Ishikawa (cell line): Measurements from ENCODE around the gene REEP2.

ENCODE experiments used
- CREB1 ChIP-seq: IDR thresholded peaks from 2 replicates; pipeline ENCODE4 v1.6.1; 2012; ENCODE audit warnings: low read depth
- EGR1 ChIP-seq: IDR thresholded peaks from 2 replicates; pipeline ENCODE4 v1.6.1; 2012
- EP300 ChIP-seq: IDR thresholded peaks from 2 replicates; pipeline ENCODE4 v1.6.1; 2012; ENCODE audit warnings: borderline replicate concordance
- FOXM1 ChIP-seq: IDR thresholded peaks from 2 replicates; pipeline ENCODE4 v1.6.1; 2012; ENCODE audit warnings: low read depth, borderline replicate concordance
- RAD21 ChIP-seq: IDR thresholded peaks from 2 replicates; pipeline ENCODE4 v1.6.1; 2012; ENCODE audit warnings: low read depth
- TAF1 ChIP-seq: IDR thresholded peaks from 2 replicates; pipeline ENCODE4 v1.6.1; 2012; ENCODE audit warnings: low read depth, mild to moderate bottlenecking
- YY1 ChIP-seq: IDR thresholded peaks from 2 replicates; pipeline ENCODE4 v1.6.1; 2012; ENCODE audit warnings: low read depth

DNA sequence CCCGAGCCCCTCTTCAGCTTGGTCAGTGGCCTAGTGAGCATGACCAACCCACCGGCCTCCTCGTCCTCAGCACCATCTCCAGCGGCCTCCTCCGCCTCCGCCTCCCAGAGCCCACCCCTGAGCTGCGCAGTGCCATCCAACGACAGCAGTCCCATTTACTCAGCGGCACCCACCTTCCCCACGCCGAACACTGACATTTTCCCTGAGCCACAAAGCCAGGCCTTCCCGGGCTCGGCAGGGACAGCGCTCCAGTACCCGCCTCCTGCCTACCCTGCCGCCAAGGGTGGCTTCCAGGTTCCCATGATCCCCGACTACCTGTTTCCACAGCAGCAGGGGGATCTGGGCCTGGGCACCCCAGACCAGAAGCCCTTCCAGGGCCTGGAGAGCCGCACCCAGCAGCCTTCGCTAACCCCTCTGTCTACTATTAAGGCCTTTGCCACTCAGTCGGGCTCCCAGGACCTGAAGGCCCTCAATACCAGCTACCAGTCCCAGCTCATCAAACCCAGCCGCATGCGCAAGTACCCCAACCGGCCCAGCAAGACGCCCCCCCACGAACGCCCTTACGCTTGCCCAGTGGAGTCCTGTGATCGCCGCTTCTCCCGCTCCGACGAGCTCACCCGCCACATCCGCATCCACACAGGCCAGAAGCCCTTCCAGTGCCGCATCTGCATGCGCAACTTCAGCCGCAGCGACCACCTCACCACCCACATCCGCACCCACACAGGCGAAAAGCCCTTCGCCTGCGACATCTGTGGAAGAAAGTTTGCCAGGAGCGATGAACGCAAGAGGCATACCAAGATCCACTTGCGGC lies 28.2 kb downstream of the REEP2 start:
- TF ChIP-seq YY1: no peak
- no peak for TF ChIP-seq RAD21
- TF ChIP-seq EP300: no peak
- no peak for TF ChIP-seq EGR1
- no peak for TF ChIP-seq TAF1
- TF ChIP-seq CREB1: no peak
- no peak for TF ChIP-seq FOXM1
